Measurements from ENCODE around the gene SLC25A33. TPM values are rescaled to one million over a fixed set of nuclear protein-coding genes. Genes with fewer than 3 reads are reported as not detected.
A peak's percentile ranks its signal among the peaks of the same experiment; 100 is the strongest.
"Not testable (repeated sequence)": the region's sequence is repeated elsewhere in the genome, so short reads cannot be mapped to it uniquely, and the experiment has no call there.

The SLC25A33 gene
- total RNA-seq, 2 donors from 2014 or later: 7.1 to 13.6 TPM

- H3K27ac Mint-ChIP-seq: no peak overlapping the region
- H3K27me3 Mint-ChIP-seq: peaks cover 4 to 6% of the 10 kb centered on the region in 2 donors
- ATAC-seq (no peak), DNase-seq (ENCODE audit: low spot score) (no peak)
- H3K9me3 Mint-ChIP-seq: no peaks in the 10 kb centered on the region
- no peaks in the 10 kb centered on the region for H3K4me1 Mint-ChIP-seq (ENCODE audit: low read depth in 2 of 2)
- H3K36me3 Mint-ChIP-seq: no peaks in the 10 kb centered on the region
- H3K4me3 Mint-ChIP-seq: no peak overlapping the region
Observed at GRCh38 chr1:9618909-9619679, 79.8 kb downstream of the SLC25A33 start.

GRCh38 chr1:9621032-9621431, 81.8 kb downstream of the SLC25A33 start:
- Mint-ChIP-seq H3K9me3 (no peaks in the 10 kb centered on the region), H3K27me3 (peaks cover 4 to 6% of the 10 kb centered on the region in 2 donors), H3K27ac (no peak overlapping the region), H3K36me3 (no peaks in the 10 kb centered on the region), H3K4me1 (ENCODE audit: low read depth in 2 of 2) (peaks cover 2% of the 10 kb centered on the region in 2 donors), H3K4me3 (no peak overlapping the region)
- ATAC-seq (no peak), DNase-seq (ENCODE audit: low spot score) (no peak)

GRCh38 chr1:9624081-9624480, 84.8 kb downstream of the SLC25A33 start:
- no peaks in the 10 kb centered on the region for H3K9me3 Mint-ChIP-seq
- no peak overlapping the region for H3K4me3 Mint-ChIP-seq
- peaks cover 22% of the 10 kb centered on the region in 2 donors for H3K4me1 Mint-ChIP-seq (ENCODE audit: low read depth in 2 of 2)
- no peak overlapping the region for H3K27ac Mint-ChIP-seq
- no peaks in the 10 kb centered on the region for H3K36me3 Mint-ChIP-seq
- peaks cover 1 to 2% of the 10 kb centered on the region in 2 donors for H3K27me3 Mint-ChIP-seq
- ATAC-seq (no peak), DNase-seq (ENCODE audit: low spot score) (no peak)

DNA sequence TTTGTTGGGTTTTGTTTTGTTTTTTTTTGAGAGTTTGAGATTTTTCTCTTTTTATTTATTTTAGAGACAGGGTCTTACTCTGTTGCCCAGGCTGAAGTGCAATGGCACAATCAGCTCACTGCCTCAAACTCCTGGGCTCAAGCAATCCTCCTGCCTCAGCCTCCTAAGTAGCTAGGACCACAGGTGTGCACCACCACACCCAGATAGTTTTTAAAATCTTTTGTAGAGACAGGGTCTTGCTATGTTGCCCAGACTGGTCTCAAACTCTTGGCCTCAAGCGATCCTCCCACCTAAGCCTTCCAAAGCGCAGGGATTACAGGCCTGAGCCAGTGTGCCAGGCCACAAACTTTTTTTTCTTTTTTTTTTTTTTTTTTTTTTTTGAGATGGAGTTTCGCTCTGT, 85.8 kb downstream of the SLC25A33 start:
- not testable (repeated sequence) for H3K27me3 Mint-ChIP-seq, H3K4me3 Mint-ChIP-seq, H3K27ac Mint-ChIP-seq, ATAC-seq, H3K9me3 Mint-ChIP-seq, H3K36me3 Mint-ChIP-seq
- DNase-seq (ENCODE audit: low spot score): peak; percentile 34
- peaks cover 24 to 31% of the 10 kb centered on the region in 2 donors for H3K4me1 Mint-ChIP-seq (ENCODE audit: low read depth in 2 of 2)

- Mint-ChIP-seq H3K27ac (peak overlapping the region; percentile 61 to 71), H3K4me1 (ENCODE audit: low read depth in 2 of 2) (peaks cover 31 to 41% of the 10 kb centered on the region in 2 donors), H3K9me3 (no peaks in the 10 kb centered on the region), H3K4me3 (peak overlapping the region; percentile 98), H3K27me3 (no peaks in the 10 kb centered on the region), H3K36me3 (peaks cover 5% of the 10 kb centered on the region)
- ATAC-seq: no peak
- DNase-seq (ENCODE audit: low spot score): peak; percentile 64
Observed at GRCh38 chr1:9626201-9626608, 86.9 kb downstream of the SLC25A33 start.

DNA sequence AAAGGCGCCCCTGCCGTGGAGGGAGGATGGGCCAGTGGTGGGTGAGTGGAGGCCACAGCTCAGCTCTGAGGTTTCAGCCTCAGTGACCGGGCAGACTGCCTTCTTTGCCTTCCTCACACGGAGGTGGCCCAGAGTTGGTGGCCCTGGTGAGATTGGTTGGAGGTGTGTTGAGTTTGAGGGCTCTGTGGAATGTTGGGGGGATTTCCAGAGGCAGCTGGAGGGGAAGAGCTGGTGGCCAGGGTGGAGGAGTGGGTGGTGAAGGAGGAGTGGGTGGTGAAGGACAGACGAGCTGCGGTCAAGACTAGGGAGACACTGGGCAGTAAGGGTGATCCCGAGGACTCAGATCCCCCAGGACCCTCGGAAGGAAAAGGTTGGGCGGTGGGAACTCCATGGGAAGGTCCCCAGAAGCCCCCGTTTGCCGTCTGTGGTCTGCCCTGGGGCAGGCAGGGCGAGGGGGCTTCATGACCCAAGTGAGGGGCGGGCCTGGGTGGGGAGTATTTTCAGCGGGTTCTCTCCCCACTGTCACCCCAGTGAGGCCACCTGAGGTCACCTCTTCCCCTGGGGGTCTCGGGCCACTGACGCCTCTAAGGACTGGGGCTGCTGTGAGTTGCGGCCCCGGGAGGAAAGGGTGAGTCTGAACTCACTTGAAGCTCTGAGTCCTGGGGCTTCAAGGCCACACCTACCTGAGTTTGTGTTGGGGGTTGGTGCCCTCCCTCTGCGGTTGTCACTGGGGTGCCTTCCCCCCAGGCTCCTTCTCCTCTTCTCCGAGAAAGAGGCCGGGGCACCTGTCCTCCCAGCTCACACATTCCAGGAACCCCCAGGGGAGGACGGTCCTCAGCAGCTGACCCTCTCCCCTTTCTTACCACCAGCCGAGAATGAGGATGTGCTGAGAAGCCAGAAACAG, 89.5 kb downstream of the SLC25A33 start:
- ATAC-seq (peak; percentile 61 to 71), DNase-seq (ENCODE audit: low spot score) (peak; percentile 92)
- Mint-ChIP-seq H3K4me1 (ENCODE audit: low read depth in 2 of 2) (peaks cover 43 to 51% of the 10 kb centered on the region in 2 donors), H3K4me3 (peak overlapping the region; percentile 98), H3K27ac (peak overlapping the region; percentile 89 to 96), H3K36me3 (peaks cover 5% of the 10 kb centered on the region), H3K9me3 (no peaks in the 10 kb centered on the region), H3K27me3 (no peaks in the 10 kb centered on the region)

GRCh38 chr1:9629445-9630201, 90.4 kb downstream of the SLC25A33 start:
- H3K4me1 Mint-ChIP-seq (ENCODE audit: low read depth in 2 of 2): peaks cover 45 to 53% of the 10 kb centered on the region in 2 donors
- H3K9me3 Mint-ChIP-seq: no peaks in the 10 kb centered on the region
- peak overlapping the region; percentile 98 for H3K4me3 Mint-ChIP-seq
- DNase-seq (ENCODE audit: low spot score): peak; percentile 91
- peaks cover 5% of the 10 kb centered on the region for H3K36me3 Mint-ChIP-seq
- peak overlapping the region; percentile 89 to 96 for H3K27ac Mint-ChIP-seq
- no peaks in the 10 kb centered on the region for H3K27me3 Mint-ChIP-seq
- peak; percentile 64 to 73 for ATAC-seq

DNA sequence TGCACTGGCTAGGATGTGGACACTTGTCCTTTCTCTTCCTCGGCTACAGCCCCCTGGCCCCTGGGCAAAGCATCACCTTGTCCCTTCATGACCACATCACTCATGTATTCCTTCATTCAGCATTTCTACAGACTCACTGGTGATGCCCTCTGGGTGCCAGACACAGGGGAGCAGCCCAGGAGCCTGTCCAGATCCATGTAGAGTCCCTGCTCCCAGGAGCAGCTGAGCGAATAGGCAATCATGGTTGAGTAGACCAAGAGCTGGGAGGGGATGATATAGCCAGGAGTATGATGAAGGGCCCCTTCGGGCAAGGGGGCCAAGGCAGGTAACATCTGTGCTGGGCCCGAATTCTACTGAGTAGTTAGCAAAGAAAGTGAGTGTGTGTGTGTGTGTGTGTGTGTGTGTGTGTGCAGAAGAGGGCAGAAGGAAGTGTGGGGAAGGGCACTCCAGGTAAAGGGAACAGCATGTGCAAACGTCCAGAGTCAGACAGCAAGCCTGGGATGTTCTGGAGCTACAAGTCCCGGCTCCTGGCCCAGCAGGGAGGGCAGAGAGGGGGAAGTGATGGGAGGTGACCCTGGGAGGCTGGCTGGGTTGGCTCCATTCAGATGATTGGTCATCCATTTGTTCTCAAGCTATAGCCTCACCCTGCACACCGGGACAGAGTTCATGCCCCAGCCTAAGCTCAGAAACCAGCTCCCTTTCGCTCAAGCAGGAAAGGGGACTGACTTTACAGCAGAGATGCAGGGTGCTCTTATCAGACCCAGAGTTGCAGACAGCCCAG, 91.3 kb downstream of the SLC25A33 start:
- no peaks in the 10 kb centered on the region for H3K27me3 Mint-ChIP-seq
- H3K27ac Mint-ChIP-seq: peak overlapping the region; percentile 89 to 96
- H3K4me1 Mint-ChIP-seq (ENCODE audit: low read depth in 2 of 2): peaks cover 50 to 61% of the 10 kb centered on the region in 2 donors
- H3K4me3 Mint-ChIP-seq: peak overlapping the region; percentile 98
- ATAC-seq: no peak
- no peaks in the 10 kb centered on the region for H3K9me3 Mint-ChIP-seq
- peak; percentile 57 for DNase-seq (ENCODE audit: low spot score)
- peaks cover 10% of the 10 kb centered on the region for H3K36me3 Mint-ChIP-seq

DNA sequence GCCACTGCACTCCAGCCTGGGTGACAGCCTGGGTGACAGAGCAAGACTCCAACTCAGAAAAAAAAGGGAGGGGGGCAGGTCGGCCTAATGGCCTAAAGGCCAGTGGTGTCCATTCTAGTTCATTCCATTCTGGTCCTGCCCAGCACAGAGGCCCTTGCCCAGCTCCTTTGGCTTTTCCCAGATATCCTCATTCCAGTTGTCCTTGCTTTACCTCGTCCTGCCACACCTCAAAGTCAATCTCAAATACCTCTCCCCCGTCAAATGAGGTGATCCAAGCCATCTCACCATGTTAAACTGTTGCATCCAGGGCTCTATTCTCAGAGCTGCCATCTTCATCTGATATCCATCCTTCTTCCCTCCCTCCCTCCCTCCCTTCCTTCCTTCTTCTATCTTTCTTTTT, 92.3 kb downstream of the SLC25A33 start:
- Mint-ChIP-seq H3K27me3 (no peaks in the 10 kb centered on the region), H3K4me3 (peak overlapping the region; percentile 49), H3K9me3 (no peaks in the 10 kb centered on the region), H3K36me3 (peaks cover 10% of the 10 kb centered on the region), H3K27ac (peak overlapping the region; percentile 63 to 75), H3K4me1 (ENCODE audit: low read depth in 2 of 2) (peaks cover 43 to 59% of the 10 kb centered on the region in 2 donors)
- ATAC-seq (no peak), DNase-seq (ENCODE audit: low spot score) (no peak)

GRCh38 chr1:9633493-9633892, 94.2 kb downstream of the SLC25A33 start:
- Mint-ChIP-seq H3K27me3 (no peaks in the 10 kb centered on the region), H3K27ac (peak overlapping the region in 1 of 2 donors; percentile 75), H3K9me3 (no peaks in the 10 kb centered on the region), H3K36me3 (peaks cover 10% of the 10 kb centered on the region), H3K4me1 (ENCODE audit: low read depth in 2 of 2) (peaks cover 31 to 52% of the 10 kb centered on the region in 2 donors), H3K4me3 (no peak overlapping the region)
- ATAC-seq (no peak), DNase-seq (ENCODE audit: low spot score) (no peak)

GRCh38 chr1:9634582-9634981, 95.3 kb downstream of the SLC25A33 start:
- no peaks in the 10 kb centered on the region for H3K9me3 Mint-ChIP-seq
- peaks cover 10% of the 10 kb centered on the region for H3K36me3 Mint-ChIP-seq
- H3K27ac Mint-ChIP-seq: peak overlapping the region in 1 of 2 donors; percentile 75
- peaks cover 33 to 51% of the 10 kb centered on the region in 2 donors for H3K4me1 Mint-ChIP-seq (ENCODE audit: low read depth in 2 of 2)
- ATAC-seq: no peak
- H3K27me3 Mint-ChIP-seq: no peaks in the 10 kb centered on the region
- no peak for DNase-seq (ENCODE audit: low spot score)
- H3K4me3 Mint-ChIP-seq: no peak overlapping the region

All from natural killer cell treated with Interleukin-12 subunit alpha and Interleukin-12 subunit beta and Interleukin-15 and Interleukin-18, amount 100 ng/mL, for 72 hours (primary cell).